Cardiac fibroblast (primary cell): ENCODE measurements around the gene LMNB1.
"Not testable (repeated sequence)": the region's sequence is repeated elsewhere in the genome, so short reads cannot be mapped to it uniquely, and the experiment has no call there.

Source experiments
- DNase-seq, 2 donors: peaks; one replicate each; pipeline versions ENCODE4 v3.0.0 to v3.0.0-alpha.2; 2010; ENCODE audit warnings: low read depth in 2 of 2
- H3K4me3 ChIP-seq, 2 donors: replicated peaks in 1 of 2; 1 replicate in 1 of 2; 2 replicates in 1 of 2; pipeline ENCODE4 v1.5.1; 2011; ENCODE audit warnings: low read depth in 2 of 2, low read length in 2 of 2, mild to moderate bottlenecking in 2 of 2, moderate library complexity in 1 of 2
- CTCF ChIP-seq: IDR thresholded peaks from one replicate; pipeline ENCODE4 v1.5.1; 2011; ENCODE audit warnings: low read depth, mild to moderate bottlenecking, low read length, inconsistent platforms

The LMNB1 gene

DNA sequence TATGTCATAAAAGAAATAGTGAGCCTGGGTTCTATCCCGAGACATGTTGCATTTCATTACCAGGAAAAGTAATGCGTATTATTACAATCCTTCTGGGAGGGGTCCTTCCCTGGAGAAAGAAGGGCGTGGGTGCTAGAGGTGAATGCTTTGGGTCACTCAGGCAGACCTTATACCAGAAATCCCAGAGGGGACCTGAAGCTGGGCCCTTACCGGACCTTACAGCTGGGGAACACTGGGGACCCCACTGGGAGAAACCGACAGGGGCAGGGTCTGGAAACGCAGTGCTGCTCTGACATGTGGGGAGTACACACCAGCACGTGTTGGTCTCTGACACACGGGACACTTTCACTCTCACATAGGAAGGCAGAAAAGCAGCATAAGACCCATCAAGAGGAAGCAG lies 71.3 kb downstream of the LMNB1 start:
- DNase-seq: no peak
- H3K4me3 ChIP-seq: no peak overlapping the region
- no peak for TF ChIP-seq CTCF

GRCh38 chr5:126849101-126849678 lies 72.3 kb downstream of the LMNB1 start:
- H3K4me3 ChIP-seq: no peak overlapping the region
- TF ChIP-seq CTCF: no peak
- peak; percentile 9 to 74 for DNase-seq

DNA sequence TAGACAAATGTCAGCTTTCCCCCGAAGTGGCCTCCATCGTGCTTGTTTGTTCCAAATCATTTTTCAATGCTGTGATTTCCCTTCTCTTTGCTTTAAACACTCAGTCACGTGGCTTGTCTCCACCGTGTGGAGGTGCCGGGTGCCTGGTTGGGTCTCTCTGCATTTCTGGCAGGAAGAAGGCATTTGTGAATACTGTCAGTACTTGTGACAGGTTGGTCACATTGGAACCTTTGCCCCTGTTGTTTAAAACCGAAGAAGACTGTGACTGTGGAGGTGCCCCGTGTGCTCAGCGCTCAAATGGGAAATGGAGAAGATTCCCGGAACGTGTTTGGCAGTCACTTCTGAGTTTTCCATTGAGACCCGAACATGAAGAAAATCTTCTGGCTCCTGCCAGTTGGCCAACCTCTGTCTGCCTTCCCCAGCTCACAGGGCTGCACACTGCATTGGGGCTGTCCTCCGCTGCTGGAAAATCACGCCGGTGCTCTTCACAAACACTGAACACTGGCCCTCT lies 74.6 kb downstream of the LMNB1 start:
- TF ChIP-seq CTCF: no peak
- no peak for DNase-seq
- no peak overlapping the region for H3K4me3 ChIP-seq

DNA sequence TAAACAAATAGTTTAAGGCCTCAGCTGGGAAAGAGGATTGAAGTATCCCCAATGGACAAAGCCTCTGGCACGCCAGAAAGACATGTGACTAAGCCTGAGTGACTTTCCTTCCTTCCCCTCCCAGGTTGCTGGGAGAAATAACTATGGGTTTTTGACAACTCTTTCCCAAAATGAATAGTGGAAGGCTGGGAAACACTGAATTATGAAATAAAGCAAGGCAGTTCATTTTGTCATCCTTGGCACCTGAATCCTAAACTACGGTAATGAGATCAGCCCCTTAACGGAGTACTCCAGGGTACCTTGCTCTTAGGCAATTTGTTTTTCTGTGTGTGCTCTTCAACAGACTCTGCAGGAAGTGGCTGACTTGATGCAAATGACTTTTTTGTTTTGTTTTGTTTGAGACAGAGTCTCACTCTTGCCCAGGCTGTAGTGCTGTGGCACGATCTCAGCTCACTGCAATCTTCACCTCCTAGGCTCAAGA lies 75.2 kb downstream of the LMNB1 start:
- peak overlapping the region in 1 of 2 donors; percentile 5 for H3K4me3 ChIP-seq
- peak; percentile 75 to 84 for DNase-seq
- no peak for TF ChIP-seq CTCF

DNA sequence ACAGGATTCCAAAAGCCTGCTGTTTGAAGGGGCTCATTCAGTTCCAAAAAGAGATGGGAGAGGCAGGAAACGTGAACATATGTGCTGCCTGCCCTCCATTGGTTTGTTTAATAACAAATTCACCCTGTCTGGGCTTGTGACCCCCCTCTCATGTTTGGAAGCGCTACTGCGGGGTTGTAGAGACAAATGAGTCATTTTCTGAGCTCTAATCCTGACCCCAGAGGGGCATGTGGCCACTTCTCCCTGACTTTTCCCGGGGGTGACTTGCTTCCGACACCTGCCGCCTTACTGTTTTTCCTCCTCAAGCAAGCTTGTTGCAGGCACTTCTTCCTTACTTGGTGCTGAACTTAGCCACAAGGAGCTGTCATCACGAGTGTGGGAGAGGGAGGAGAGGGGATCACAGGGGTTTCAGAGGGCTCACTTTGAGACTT lies 75.9 kb downstream of the LMNB1 start:
- TF ChIP-seq CTCF: no peak
- H3K4me3 ChIP-seq: no peak overlapping the region
- no peak for DNase-seq

GRCh38 chr5:126853541-126854307 lies 76.8 kb downstream of the LMNB1 start:
- H3K4me3 ChIP-seq: not testable (repeated sequence)

GRCh38 chr5:126854526-126855110 lies 77.7 kb downstream of the LMNB1 start:
- no peak for DNase-seq
- H3K4me3 ChIP-seq: no peak overlapping the region
- no peak for TF ChIP-seq CTCF

More at GRCh38 chr5:126853541-126854307, 76.8 kb downstream of the LMNB1 start:
- not testable (repeated sequence) for DNase-seq
